NB4 (cell line): ENCODE results near the gene CDKAL1.

Experiments
- CTCF ChIP-seq: IDR thresholded peaks from one replicate; pipeline ENCODE4 v1.5.1; 2012; ENCODE audit warnings: low read depth, low read length
- MAX ChIP-seq: IDR thresholded peaks from 2 replicates; pipeline ENCODE4 v1.6.1; 2011; ENCODE audit warnings: low read depth, low read length
- POLR2A ChIP-seq: IDR thresholded peaks from 2 replicates; pipeline ENCODE4 v1.6.1; 2011; ENCODE audit warnings: mild to moderate bottlenecking; ENCODE audit not compliant: insufficient read length; ENCODE audit errors: extremely low read depth

- TF ChIP-seq CTCF (no peak), POLR2A (no peak), MAX (no peak)
Observed at GRCh38 chr6:20719980-20720379, 185.7 kb downstream of the CDKAL1 start.
